ENCODE measurements around the gene CBLB. TPM values are rescaled to one million over a fixed set of nuclear protein-coding genes. Genes with fewer than 3 reads are reported as not detected.

The CBLB gene
- total and polyA plus RNA-seq, 2 donors (not counting 1 experiment from before 2014, with no cell fraction given) = 26.9 to 28.5 TPM

- Histone ChIP-seq H3K9ac (ENCODE audit: insufficient read depth, low read length) (no peak overlapping the region), H3K4me1 (ENCODE audit: control insufficient read depth, extremely low read depth, insufficient read depth, low read length) (no peaks in the 10 kb centered on the region), H3K4me3 (replicated peaks in 1 of 4; ENCODE audit: control extremely low read depth in 1 of 4, insufficient read depth in 1 of 4, low read depth in 3 of 4, low read length in 4 of 4) (no peak overlapping the region), H2AFZ (ENCODE audit: low read length) (no peak overlapping the region), H3K4me2 (ENCODE audit: extremely low read depth, insufficient read depth, low read length) (no peak overlapping the region), H3K9me3 (ENCODE audit: control insufficient read depth, insufficient read depth, low read depth, low read length) (no peaks in the 10 kb centered on the region), H3K36me3 (ENCODE audit: control insufficient read depth, insufficient read depth, low read length) (no peaks in the 10 kb centered on the region), H3K27me3 (ENCODE audit: control insufficient read depth, insufficient read depth, low read length) (no peaks in the 10 kb centered on the region), H4K20me1 (ENCODE audit: control insufficient read depth, extremely low read depth, insufficient read depth, low read length) (no peaks in the 10 kb centered on the region), H3K79me2 (ENCODE audit: control insufficient read depth, insufficient read depth, low read length) (no peaks in the 10 kb centered on the region), H3K27ac (ENCODE audit: insufficient read depth, low read length) (no peak overlapping the region)
- TF ChIP-seq EZH2 (IDR thresholded peaks at IDR 0.05; ENCODE audit: low read length, missing control alignments) (no peak), CTCF (conservative IDR thresholded peaks at IDR 0.05 in 1 of 2, IDR thresholded peaks at IDR 0.05 in 1 of 2; ENCODE audit: low read depth in 1 of 2, low read length in 2 of 2) (no peak)
- DNase-seq (ENCODE audit: low read depth in 2 of 2) = no peak
These were observed 55.1 kb downstream of the CBLB start for GRCh38 chr3:105813710-105814109.

DNA sequence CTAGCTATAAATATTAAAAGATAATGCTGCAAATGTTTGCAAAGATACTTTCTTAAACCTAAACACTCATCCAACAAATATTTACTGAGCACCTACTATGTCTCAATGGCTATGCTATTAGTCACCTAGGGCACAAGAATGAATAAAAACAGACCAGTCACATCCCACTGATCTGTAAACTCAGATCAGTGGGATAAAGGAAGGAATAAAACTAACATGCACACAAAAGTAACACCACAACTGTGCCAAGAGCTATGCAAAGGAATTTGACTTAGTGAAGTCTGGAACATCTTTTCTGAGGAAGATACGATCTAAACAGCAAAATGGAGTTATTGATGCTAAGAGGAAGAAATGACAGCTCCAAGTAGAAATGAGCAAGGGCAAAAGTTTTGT is 56.6 kb downstream of the CBLB start:
- Histone ChIP-seq H3K79me2 (ENCODE audit: control insufficient read depth, insufficient read depth, low read length) (no peaks in the 10 kb centered on the region), H3K4me3 (replicated peaks in 1 of 4; ENCODE audit: control extremely low read depth in 1 of 4, insufficient read depth in 1 of 4, low read depth in 3 of 4, low read length in 4 of 4) (no peak overlapping the region), H3K9ac (ENCODE audit: insufficient read depth, low read length) (no peak overlapping the region), H3K27me3 (ENCODE audit: control insufficient read depth, insufficient read depth, low read length) (no peaks in the 10 kb centered on the region), H2AFZ (ENCODE audit: low read length) (no peak overlapping the region), H3K4me2 (ENCODE audit: extremely low read depth, insufficient read depth, low read length) (no peak overlapping the region), H3K4me1 (ENCODE audit: control insufficient read depth, extremely low read depth, insufficient read depth, low read length) (no peaks in the 10 kb centered on the region), H3K36me3 (ENCODE audit: control insufficient read depth, insufficient read depth, low read length) (no peaks in the 10 kb centered on the region), H3K9me3 (ENCODE audit: control insufficient read depth, insufficient read depth, low read depth, low read length) (no peaks in the 10 kb centered on the region), H4K20me1 (ENCODE audit: control insufficient read depth, extremely low read depth, insufficient read depth, low read length) (no peaks in the 10 kb centered on the region), H3K27ac (ENCODE audit: insufficient read depth, low read length) (no peak overlapping the region)
- TF ChIP-seq EZH2 (IDR thresholded peaks at IDR 0.05; ENCODE audit: low read length, missing control alignments) = no peak
- TF ChIP-seq CTCF (conservative IDR thresholded peaks at IDR 0.05 in 1 of 2, IDR thresholded peaks at IDR 0.05 in 1 of 2; ENCODE audit: low read depth in 1 of 2, low read length in 2 of 2) = no peak
- peak in 1 of 2 donors; percentile 77 for DNase-seq (ENCODE audit: low read depth in 2 of 2)

- Histone ChIP-seq H3K4me3 (replicated peaks in 1 of 4; ENCODE audit: control extremely low read depth in 1 of 4, insufficient read depth in 1 of 4, low read depth in 3 of 4, low read length in 4 of 4) (no peak overlapping the region), H4K20me1 (ENCODE audit: control insufficient read depth, extremely low read depth, insufficient read depth, low read length) (no peaks in the 10 kb centered on the region), H3K79me2 (ENCODE audit: control insufficient read depth, insufficient read depth, low read length) (no peaks in the 10 kb centered on the region), H3K4me2 (ENCODE audit: extremely low read depth, insufficient read depth, low read length) (no peak overlapping the region), H3K27ac (ENCODE audit: insufficient read depth, low read length) (no peak overlapping the region), H3K4me1 (ENCODE audit: control insufficient read depth, extremely low read depth, insufficient read depth, low read length) (no peaks in the 10 kb centered on the region), H3K36me3 (ENCODE audit: control insufficient read depth, insufficient read depth, low read length) (no peaks in the 10 kb centered on the region), H2AFZ (ENCODE audit: low read length) (no peak overlapping the region), H3K9ac (ENCODE audit: insufficient read depth, low read length) (no peak overlapping the region), H3K9me3 (ENCODE audit: control insufficient read depth, insufficient read depth, low read depth, low read length) (no peaks in the 10 kb centered on the region), H3K27me3 (ENCODE audit: control insufficient read depth, insufficient read depth, low read length) (no peaks in the 10 kb centered on the region)
- TF ChIP-seq EZH2 (IDR thresholded peaks at IDR 0.05; ENCODE audit: low read length, missing control alignments) (no peak), CTCF (conservative IDR thresholded peaks at IDR 0.05 in 1 of 2, IDR thresholded peaks at IDR 0.05 in 1 of 2; ENCODE audit: low read depth in 1 of 2, low read length in 2 of 2) (no peak)
- no peak for DNase-seq (ENCODE audit: low read depth in 2 of 2)
These were observed 57.2 kb downstream of the CBLB start for GRCh38 chr3:105811518-105812193.
